ENCODE data around the gene KIAA0319L.

The KIAA0319L gene

DNA sequence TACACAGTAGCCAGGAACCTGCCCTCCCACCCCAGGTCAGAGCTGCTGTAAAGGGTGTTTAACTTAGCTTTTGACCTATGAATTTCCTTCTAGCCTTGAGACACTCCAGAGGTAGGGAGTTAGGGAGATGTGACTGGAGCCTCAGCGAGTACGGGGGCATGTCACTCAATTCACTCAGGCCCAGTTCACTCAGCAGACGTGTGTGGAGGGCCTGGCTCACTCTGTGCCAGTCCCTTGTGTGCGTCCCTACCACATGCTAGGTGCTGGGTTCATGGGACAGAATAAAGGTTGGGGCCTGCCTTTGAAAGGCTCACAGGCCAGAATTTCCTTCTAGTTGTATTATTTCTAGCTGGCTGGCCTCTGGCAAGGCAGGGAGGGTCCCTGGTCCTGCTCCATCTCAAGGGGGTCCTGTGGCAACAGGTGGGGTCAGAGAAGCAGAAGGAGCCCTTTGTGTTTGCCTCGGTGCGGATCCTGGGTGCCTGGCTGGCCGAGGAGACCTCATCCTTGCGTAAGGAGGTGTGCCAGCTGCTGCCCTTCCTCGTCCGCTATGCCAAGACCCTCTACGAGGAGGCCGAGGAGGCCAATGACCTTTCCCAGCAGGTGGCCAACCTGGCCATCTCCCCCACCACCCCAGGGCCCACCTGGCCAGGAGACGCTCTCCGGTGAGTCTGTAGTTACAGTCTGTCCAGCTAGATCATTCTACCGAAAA is 4.9 kb upstream of the KIAA0319L start:
- DNase-seq = no peak

DNA sequence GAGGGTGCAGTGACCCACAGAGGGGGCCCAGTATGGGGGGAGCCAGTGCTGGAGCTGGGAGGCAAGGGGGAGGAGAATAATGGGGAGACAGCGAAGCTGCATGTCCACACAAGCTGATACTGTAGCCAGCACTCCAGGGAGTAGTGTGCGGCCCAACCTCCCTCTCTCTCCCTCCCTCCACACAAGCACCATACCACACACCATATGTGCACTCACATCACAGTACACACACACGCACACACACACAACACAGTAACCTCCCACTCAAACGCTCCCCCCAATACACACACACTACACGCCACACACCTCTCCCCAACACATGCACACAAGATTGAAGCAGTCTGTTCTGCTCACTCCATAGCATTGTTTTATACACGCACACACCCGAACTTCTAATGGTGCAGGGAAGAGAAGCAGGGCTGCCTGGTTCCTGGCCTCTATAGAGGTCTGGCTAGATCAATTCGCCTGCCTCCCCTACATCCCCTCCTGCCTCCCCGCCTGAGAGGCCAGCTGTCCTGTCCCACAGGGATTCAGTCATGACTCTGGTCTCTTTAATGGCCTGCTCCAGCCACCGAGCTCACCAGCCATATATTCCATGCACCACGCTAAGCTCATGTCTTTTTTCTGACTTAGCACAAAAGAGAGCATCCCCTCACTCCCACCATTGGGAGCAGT is 4.2 kb upstream of the KIAA0319L start:
- DNase-seq = no peak

DNA sequence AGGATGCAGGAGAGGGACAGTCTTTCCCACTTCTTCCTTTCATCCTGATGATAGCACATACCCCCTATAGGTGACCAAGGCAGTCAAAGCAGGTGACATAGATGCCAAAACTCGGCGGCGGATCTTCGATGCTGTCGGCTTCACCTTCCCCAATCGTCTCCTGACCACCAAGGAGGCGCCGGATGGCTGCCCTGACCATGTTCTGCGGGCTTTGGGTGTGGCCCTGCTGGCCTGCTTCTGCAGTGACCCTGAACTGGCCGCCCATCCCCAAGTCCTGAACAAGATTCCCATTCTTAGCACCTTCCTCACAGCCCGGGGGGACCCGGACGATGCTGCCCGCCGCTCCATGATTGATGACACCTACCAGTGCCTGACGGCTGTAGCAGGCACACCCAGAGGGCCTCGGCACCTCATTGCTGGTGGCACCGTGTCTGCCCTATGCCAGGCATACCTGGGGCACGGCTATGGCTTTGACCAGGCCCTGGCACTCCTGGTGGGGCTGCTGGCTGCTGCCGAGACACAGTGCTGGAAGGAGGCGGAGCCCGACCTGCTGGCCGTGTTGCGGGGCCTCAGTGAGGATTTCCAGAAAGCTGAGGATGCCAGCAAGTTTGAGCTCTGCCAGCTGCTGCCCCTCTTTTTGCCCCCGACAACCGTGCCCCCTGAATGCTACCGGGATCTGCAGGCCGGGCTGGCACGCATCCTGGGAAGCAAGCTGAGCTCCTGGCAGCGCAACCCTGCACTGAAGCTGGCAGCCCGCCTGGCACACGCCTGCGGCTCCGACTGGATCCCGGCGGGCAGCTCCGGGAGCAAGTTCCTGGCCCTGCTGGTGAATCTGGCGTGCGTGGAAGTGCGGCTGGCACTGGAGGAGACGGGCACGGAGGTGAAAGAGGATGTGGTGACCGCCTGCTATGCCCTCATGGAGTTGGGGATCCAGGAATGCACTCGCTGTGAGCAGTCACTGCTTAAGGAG is 3.3 kb upstream of the KIAA0319L start:
- no peak for DNase-seq

DNA sequence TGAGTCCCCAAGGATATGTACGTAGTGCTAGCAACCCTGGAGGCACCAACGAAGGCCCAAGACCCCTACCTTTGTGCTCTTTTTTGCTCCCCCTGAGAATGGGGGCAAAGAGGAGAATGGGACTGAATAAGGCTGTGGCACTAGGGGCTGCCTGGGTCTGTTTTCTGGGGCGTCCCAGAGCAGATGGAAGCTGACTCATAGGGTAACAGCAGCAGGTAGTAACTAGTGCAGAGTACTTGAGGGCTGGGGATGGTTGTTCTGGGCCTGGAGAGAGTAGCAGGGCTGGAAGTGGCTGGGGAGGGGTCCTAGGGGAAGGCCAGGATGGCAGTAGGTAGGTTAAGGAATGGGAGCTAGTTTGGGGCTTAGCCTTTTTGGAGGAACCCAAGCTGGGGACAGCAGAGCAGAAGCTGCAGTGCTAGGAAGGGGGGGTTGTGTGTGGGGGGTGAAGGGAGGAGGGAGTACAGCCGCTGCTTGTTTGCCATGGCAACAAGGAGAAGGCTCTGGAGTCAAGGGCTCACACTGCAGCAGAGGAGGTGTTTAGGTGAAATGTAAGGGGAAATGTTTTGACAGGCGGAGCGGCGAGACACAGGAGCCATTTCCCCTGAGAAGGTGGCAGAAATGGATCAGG is 2.2 kb upstream of the KIAA0319L start:
- DNase-seq = no peak

DNA sequence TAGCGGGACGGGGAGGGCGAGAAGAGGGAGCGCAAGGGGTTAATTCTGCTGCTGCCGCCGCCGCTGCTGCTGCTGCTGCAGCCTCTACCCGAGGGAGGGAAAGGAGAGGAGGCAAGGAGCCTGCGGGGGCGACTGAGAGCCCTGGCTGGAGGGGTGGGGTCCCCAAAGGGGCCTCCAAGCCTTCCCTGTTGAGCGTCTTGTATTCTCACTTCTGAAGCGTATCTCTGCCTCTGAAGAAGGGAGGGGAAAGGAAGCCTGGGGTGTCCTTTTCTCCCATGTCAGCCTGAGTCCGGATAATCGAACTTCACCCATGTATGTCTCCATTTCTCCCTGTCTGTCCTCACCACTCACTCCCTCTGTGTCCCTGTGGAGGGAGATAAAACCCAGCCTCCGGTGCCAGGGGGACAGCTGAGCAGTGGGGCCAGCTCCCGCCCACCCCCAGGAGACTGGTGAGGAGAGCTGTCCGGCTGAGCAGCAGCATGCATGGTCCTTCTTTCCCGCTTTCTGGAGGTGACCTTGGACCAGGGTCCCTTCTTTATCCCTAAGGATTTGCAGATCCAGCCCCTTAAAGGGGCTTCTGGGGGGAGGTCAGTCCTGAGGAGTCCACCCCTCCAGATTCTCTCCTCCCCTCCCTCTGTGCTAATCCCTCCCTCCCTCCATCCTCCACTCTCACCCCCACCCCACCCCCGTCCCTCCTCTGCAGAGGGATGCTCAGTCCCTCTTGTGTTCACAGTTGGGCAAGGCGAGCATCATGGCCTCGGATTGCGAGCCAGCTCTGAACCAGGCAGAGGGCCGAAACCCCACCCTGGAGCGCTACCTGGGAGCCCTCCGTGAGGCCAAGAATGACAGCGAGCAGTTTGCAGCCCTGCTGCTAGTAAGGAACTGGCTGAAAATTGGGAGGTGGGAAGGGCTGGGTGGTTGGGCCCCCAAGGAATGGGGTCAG is 1.4 kb upstream of the KIAA0319L start:
- no peak for DNase-seq

DNA sequence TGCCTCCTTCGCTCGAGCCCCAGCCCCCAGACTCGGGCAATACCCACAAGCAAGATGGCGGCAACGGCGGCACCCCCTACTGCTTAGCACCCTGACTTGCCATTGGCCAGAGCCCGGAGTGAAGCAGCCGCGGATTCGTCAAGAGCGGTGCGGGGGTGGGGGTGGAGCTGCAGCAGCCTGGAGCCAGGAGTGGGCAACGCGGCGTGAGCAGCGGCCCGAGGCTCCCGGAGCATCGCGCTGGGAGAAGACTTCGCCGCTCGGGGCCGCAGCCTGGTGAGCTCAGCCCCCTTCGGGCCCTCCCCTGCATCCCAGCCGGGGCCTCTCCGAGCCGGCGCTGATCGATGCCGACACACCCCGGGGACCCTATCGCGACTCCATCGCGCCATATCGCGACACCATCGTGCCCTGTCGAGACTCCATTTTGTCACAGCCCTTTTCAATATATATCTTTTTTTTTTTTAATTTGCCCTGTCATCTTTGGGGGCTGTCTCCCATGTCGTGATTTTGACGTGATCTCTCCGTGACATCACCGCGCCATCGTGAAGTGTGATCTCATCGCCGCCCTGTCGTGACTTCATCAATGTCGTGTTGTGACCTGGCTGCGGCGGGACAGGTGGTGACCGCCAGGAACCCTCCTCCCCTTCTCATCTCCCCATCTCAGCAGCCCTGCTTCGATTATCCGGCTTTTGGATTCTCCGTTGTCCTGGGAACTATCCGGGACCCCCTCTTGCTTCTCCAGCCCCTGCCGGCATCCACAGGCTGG is 589 bp upstream of the KIAA0319L start, which contains the start of gene NCDN:
Gene NCDN (plus strand): TSS at position 189 of the 763 bp plus-strand sequence. CDS start 392 bp downstream, at position 581.
- DNase-seq = peak; percentile 98

DNA sequence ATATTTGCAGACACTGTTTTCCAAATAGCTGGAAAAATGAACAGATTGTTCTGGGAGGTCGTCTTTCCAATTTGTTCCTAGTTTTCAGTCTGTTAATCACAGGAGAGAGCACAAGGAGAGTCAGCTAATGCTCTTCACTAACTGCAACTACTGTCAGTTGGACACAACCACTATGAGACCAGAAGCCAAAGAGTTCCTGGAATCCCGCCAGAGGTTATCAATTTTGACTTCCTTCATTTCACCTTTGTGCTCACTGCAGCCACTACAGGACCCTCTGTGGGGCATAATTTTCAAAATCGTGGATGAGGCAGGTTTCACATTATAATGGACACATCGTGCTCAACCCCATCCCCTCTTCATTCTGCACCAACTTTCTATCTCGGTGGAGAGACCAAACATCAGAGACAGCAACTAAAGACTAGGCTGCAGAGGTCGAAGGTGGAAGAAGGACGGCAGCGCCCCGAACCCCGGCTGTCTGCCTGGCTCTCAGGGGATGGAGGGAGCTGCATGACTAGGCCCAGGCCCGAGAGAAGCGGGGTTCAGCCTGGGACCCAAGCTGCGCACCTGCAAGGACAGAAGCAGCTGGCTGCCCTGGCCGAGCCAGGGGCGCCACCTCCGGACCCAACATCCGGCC is 602 bp downstream of the KIAA0319L start:
- DNase-seq = no peak

DNA sequence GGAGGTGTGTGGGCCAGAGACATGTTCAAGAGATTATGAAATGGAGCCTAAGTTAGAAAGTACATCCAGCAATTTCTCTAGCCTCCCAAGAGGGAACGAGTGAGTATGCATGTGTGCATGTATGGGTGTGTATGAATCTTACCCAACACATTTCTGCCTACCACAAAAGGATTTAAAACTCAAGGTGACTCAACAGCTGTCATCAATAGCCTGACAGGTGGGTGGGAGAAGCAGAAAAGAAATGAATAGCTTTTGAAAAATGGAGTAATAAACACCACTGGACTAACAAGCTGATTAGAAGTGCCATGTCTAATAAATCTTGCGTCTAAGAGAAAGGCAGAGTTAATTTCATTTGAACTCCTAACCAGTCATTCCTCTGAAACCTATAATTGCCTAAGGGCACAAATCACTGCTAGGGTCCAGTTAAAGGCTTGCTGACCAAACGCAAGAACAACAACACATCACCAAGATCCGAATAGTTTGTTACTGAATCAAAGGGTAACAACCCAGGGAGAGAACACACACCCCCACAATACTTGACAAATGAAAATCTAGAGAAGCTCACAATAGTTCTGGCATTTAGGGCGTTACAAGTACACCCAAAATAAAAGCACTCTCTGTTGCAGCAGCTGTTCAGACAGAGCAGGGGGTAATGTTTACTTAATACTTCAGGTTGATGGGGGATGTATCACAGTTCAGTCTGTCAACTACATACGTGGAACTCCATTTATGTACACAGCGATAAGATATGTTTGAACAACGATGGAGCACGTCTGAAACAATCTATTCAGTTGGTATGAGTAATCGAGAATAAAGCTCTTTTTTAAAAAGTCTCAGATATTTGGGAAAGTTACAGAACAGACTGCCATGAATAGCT is 1.4 kb downstream of the KIAA0319L start:
- peak; percentile 63 for DNase-seq

DNA sequence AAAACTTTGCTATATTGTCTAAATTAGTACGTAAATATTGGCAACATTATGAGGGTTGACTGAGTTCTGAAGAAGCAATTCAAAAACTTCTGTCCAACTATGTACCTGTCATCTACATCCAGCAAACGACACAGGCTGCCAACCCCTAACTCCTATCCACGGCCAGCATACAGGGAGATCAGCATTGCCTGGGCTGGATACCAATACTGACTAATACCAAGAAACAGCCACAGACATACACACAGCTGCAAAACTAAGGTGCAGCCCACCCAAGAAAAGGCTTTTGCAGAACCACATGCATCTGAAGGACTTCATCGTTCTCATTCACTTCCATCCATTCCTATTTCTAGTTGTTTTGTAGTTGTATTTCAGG is 2.0 kb downstream of the KIAA0319L start:
- no peak for DNase-seq

DNA sequence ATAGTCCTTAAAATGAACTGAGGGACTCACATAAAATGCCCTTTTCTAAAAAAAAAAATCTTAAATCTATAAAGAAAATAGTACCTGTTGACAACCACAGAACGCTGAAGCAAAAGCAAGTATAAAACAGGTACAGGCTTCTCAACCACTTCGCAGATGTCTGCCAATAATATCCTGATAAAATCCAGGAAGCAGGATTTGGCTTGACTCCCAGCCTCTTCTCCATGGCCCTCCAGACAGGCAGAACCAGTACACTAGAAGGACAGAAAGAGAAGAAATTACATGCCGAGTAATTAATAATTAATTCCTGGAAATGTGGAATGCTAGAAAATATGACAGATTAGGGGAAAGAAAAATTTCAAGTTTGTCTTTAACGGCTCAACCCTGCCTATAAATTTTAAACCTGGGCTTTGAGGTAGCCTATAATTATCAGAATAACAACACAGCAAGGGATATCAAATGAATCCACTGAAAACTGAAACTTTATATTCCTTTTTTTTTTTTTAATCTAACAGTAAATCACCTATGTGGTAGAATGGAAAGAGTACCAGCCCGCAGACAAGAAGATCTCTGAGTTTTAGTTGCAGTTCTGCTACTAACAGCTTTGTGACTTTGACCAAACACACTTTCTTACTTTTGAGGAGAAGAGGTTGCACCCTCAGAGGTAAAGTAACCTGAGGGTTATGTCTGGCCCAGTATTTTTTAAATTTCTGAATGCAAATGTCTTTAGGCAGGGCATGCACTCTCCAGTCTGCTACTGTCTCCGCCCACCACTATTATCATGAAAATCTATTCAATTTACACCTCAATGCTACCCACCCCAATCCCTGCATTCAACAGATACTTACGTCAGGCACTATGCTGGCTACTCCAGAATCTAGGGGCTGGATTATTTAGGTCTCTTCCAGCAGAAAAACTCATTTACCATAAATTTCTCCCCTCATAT is 2.7 kb downstream of the KIAA0319L start:
- no peak for DNase-seq

DNA sequence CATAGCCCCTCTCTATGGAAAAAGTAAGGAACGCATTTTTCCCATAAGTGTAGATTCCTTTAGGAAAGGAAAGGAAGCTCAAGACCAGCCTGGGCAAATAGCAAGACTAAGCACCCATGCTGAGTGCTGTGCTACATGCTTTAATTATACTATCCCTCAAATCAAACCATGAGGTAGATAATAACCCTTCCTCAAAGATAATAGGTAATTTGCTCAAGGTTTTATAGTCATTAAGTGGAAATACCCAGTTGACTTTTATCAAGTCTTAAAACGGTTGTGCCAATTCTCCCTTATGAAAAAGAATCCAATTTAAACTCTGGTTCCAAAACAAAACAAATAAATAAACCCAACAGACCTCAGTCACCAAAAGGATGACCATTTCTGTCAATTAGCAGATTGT is 3.4 kb downstream of the KIAA0319L start:
- DNase-seq = no peak

DNA sequence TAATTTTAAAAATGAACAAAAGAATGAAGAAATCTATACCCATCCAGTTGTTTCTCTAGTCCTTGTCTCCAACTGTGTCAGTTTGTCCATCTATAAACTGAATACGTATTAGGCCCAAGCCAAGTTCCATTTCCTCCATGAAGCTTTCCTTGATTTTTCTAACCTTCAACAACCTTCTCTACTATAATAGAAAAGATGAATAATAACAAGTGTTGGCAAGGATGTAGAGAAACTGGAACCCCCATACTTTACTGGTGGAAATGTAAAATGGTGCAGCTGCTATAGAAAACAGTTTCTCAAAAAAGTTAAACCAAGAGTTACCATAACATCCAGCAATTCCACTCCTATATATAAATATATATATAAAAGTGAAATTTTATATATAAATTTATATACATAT is 10.6 kb downstream of the KIAA0319L start:
- DNase-seq = no peak

DNA sequence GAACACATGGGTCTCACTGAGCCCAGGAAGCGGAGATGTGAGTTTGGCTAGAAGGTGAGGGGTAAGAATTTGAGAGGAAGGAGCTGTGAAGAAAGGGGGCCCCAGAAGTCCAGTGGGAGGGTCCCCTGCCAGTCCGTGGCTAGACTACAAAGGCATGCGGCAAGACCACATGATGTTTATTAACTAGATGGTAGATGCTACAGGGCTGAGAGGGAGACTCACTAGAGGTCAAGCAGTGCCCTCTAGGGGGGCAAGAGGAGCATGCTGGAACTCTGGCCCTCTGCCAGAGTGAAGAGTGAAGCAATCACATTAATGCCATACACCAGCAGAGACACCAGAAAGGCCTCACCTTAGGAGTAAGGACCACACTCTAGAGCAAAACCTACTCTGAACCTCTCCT is 12.2 kb downstream of the KIAA0319L start:
- DNase-seq = peak; percentile 58

DNA sequence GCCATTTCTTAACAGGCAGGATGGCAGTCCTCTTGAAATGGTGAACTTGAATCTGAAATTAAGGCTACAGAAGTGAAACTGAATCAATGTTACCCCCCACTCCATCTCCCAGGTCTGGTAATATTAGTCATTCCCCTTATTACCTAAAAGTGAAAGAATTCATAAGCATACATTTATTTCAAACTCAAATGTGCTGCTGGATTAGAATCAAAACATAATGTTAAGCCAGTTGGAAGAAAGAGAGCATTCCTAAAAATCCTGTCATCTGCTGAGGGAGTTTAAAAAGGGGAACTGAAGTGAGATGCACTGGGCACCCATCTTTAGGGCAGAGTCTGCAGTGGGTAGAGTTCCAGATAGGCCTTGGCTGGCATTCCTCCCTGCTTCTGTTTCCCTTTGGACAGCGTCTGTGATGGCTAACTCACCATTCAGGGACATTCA is 17.4 kb downstream of the KIAA0319L start:
- peak; percentile 79 for DNase-seq

DNA sequence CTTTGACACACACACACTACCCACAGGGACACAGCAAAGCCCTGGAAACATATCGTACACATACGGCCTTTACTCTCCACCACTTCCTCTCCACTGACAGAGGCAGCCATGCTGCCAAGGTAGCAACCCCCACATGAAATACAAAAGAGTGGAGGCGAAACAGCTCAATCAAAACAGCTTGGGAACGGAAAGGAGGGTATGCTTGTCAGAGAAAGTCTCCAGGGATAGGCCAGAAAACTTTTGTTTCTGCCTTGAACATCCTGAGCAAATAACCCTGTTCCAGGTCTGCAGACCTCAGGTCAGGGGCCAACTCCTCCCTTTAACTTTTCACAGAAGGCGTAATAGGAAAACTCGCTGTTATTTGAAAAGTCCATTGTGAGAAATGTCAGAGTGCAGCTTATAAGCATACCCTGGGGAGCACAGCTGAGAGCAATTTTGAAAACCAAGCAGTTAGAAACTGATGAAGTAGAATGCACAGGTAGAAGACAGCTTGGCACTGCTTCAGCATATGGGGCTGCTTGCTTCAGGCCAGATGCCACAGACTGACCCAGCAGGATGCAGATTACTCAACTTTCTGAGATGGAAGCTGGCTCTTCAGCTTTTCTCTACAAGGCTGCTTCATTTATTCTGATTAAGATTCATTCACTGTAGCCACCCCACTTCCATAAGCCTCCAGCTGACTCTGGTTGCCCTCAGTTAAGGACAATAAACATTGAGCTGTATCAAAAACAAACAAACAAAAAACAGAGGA is 18.0 kb downstream of the KIAA0319L start:
- DNase-seq = no peak

DNA sequence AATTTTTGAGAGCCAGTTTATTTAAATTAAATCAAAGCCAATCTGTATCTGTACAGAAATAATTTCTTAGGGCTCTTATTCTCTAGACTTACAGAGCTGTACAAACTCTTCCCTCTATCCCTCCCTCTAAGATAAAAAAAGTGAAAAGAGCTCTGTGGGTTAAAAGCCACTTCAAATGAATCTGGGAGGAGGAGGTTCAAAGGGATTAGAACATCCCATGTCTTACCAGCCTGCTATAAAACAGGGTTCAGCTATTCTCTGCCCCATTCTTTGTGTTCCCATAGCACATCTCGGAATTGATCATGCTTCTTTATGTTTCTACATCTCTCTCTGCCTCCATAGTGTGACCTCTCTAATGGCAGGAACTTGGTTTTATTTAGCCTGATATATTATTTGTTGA is 19.4 kb downstream of the KIAA0319L start:
- DNase-seq = no peak

DNA sequence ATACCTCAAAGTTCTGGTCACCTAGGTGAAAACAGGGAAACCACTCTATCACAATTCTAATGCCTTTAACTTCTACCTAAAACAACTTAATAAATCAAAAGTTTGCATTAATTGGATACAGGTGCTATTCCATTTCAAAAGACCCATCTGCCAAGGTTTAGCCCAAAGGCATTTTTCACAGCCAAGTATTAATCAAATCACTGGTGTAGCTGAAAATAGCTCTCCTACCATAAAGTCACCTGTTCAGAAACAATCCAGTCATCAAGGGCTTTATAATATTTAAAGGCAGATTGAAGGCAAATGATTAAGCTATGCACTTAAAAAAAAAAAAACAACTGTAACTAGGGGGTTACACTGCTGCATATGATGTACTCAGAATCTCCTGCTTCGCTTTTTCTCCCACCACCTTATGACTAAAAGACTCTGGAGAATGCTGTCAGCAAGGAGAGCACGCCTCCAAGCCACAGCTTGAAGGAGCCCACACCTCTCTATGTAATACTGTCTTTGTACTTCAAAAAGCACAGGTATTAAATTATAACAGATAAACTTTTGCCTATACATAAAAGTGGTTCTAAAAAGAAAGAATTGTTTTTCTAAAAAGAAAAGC is 20.5 kb downstream of the KIAA0319L start:
- no peak for DNase-seq
